GM18498 (cell line): Measurements from ENCODE around the gene LUZP2.

Experiments used
- ATAC-seq: cut with Tn5 transposase; IDR thresholded peaks from one replicate; pipeline ENCODE4 v1.9.1; 2021; ENCODE audit warnings: mild to moderate bottlenecking, moderate library complexity; ENCODE audit not compliant: unreplicated experiment

Gene LUZP2

DNA sequence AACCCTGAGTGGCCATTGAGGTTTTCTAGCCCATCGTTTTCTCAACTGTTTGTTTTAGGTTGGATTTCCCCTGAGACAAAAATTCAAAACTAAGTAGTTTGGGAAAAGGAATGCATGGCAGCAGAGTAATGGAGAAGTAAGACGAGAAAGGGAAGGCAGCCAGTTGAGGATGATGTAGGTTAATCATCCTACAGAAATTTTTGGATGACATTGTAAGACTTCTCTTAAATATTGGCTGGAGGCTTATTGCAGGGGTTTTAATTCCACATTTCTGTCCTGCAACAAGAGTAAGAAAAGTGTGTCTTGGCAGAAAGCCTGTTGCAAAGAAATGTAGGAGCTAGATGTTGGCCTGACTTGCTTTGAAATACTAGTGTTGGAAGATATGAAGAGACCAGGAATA lies 308.8 kb downstream of the LUZP2 start:
- ATAC-seq, result no peak

DNA sequence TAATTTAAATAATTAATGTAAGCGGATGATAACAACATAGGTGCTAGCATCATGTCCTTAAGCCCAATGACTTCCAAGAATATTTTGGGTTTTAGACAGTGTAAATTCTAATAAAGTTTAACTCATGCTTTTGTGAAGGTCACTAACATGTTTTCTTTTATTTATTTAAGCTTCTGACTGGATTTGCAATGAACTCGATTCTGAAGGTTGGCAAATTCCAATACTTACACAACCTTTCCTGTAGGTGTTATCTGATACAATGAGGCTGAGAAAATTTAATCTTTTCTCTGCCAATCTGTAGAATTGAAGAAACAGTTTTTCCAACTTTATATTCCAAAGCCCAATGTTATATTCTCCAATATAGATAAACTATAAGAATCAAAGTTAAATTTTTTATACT lies 311.3 kb downstream of the LUZP2 start:
- ATAC-seq, result no peak

DNA sequence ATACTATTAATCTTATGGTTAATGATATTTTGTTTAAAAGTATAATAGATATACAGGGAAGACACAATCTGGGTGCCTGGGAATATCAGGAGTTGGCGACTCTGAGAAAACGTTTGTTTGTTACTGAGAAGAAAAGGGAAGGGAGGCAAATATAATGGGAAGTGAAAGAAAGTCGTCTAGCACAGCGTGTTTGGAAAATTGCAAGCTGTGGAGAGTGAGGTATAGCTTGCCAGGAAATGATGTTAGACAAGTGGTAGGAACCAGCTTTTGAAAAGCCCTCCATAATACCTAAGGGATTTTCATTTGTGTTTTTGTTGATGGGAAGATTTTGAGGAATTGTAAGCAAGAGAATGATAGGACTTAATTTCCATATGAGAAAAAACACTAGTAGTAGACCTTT lies 322.2 kb downstream of the LUZP2 start:
- no peak for ATAC-seq

DNA sequence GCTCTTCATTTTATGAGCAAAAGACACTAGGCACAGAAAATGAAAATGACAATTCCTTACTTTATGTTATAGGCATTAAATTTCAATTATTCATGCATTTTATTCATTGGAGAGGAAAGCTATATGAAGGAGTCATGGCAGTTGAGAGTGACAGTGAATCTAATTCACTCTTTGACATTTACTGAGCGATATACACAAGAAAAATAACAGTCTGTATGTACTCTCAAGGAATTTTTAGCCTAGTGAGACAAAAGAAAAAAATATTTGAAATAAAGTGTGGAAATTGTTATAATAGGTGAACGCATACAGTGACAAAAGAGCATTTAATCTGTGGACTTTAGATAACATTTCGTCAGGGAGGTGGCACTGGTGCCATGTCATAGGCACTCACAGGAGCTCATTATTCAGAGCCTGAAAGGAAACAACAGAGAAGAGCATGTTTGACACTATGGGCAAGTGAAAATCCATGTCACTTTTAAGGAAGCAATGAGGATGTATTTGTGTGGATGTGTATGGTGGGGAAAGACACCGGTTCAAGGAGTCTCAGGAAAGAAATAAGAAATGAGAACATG lies 323.1 kb downstream of the LUZP2 start:
- no peak for ATAC-seq

DNA sequence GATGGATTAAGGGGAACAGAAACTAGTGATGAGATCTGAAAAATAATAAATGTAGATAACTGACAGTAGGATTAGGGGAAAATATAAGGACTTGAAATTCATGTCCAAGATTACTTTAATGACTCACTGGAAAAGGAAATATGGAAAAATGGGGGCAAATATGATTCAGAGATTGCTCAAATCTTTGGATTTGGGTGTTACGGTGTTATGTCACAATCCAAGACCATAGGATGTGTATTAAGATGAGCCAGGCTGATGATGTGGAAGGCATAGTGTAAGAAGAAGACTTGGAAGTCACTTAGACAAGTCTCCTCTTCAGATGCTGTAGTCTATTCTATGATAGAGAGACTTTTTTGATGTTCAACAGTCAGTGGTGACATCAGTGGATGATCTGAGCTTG lies 323.7 kb downstream of the LUZP2 start:
- ATAC-seq, result no peak

DNA sequence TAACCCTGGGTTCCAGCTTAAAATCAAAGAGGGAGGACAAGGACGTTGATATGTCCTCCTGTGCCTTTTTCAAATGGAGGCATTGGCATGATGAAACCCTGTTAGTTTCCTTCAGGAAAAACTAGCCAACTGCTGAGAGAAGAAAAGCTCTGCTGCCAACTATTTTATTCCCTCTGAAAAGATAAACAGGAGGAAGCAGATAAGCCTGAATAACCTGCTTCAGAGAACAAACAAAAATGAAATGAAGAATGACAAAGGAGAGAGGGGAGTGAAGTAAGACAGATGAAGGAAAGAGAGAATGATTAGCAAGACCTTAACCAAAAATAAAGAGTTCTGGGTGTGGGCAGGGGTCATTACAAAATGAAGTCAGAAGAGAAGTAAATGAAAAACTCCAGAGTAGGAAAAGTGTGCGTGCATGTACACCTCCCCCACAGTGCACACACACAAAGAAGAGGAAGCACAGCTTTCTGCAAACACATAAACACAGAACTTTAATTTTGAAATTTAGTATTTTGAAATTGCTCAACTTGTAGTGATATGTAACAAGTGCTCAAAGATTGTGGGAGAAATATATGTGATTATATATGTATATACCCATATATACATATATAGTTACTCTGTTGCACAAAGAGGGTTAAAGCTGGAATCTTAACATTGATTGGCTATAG lies 332.2 kb downstream of the LUZP2 start:
- no peak for ATAC-seq

DNA sequence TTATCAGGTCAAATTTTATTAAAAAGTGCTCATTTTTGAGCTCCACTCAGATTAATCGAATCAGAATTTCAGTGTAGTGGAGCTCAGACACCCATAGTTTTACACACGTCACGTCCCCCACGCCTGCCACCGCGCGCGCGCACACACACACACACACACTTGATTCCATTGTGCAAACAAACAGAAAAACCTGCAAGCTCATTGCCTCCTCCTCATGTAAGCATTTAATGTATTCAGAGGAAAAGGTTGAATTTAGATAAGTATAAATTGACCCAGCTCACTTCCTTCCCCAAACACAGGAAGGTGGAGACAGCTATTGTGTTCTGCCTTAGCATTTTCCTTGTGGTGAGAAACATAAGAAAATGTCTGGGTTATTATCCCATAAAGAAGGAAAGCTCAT lies 336.7 kb downstream of the LUZP2 start:
- no peak for ATAC-seq

DNA sequence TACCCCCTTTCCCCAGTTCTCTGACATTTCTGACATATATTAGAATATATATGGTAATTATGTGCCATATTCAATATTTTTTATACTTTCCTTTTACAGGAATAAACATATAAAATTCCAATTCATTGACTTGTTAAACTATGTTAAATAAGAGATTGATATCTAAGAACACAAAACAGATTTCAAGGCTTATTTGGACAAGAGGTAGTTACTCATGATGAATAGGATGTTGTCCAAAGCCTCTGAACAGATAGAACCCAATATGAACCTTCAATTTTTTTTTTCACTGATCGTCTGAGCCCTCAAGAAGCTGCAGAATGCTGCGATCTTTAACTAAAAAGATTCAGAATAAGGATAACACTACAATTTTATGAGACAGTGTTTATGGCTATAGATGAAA lies 340.3 kb downstream of the LUZP2 start:
- ATAC-seq, result no peak

DNA sequence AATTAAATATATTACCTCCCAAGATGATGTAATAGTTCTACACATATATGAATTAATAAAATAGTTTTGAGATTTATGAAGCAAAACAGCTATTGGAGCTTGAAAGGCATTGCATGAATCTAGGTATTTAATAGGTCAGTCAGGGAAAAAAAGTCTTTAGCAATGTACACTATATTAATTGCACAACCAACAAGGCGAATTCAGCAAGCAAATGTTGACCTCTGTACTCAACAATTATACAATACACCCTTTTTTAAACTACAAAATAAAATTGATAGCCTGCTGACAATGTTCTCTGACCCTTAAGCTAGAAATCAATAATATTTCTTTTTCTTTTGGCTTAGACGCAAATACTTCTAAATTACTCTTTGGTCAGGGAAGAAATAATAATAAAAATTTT lies 345.5 kb downstream of the LUZP2 start:
- no peak for ATAC-seq

DNA sequence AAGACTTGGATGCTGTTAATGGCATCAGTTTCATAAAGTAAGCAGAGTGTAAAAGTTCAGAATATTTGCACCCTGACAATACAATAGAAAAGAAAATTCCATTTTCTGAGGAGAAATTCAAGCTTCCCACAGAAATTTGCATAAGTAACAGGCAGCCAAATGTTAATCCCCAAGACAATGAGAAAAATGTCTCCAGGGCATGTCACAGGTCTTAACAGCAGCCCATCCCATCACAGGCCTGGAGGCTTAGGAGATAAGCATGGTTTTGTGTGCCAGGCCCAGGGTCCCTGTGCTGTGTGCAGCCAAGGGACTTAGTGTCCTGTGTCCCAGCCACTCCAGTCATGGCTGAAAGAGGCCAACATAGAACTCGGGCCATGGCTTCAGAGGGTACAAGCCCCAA lies 347.6 kb downstream of the LUZP2 start:
- no peak for ATAC-seq

DNA sequence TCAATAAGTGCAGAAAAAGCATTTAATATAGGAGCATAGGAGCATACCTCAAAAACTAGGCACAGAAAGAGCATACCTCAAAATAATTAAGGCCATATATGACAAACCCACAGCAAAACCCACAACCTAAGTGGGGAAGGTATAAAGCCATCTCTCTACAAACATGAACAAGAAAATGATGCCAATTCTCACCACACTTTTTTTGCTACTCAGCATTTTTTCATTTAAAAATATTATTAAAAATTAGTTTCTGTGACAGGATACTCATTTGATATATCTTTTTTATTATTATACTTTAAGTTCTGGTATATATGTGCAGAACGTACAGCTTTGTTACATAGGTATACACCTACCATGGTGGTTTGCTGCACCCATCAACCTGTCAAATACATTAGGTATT lies 352.0 kb downstream of the LUZP2 start:
- no peak for ATAC-seq

DNA sequence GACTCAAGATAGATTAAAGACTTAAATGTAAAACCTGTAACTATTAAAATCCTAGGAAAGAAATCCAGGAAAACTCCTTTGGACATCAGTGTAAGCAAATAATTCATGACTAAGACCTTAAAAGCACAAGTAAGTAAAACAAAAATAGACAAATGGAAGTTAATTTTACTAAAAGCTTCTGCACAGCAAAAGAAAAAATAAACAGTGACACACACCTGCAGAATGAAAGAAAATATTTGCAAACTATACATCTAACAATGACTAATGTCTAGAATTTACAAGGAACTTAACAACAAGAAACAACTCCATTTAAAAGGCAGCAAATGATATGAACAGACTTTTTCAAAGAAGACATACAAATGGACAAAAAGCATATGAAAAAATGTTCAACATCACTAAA lies 359.1 kb downstream of the LUZP2 start:
- ATAC-seq, result no peak

DNA sequence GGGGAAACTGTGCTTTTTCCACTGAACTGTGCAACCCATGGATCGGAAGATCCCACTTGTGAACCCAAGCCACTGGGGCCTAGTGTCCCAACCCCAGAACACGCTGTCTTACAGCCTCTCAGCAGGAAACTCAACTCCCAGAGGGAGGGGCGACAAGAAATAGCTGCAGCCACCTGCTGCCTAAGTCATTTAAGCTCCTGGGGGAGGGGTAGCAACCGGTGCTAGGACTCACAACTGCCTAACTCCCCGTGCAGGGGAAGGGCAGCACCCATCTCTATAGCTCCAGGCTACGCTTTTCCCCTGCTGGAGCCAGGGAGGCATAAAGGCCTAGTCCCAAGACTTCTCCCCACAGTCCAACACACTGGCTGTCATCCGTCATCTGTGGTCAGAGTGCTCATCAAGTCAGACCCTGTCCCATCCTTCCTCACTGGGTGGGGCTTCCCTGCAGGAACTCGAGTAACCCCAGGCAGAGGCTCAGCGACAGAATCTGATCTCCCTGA lies 363.0 kb downstream of the LUZP2 start:
- ATAC-seq, result no peak

DNA sequence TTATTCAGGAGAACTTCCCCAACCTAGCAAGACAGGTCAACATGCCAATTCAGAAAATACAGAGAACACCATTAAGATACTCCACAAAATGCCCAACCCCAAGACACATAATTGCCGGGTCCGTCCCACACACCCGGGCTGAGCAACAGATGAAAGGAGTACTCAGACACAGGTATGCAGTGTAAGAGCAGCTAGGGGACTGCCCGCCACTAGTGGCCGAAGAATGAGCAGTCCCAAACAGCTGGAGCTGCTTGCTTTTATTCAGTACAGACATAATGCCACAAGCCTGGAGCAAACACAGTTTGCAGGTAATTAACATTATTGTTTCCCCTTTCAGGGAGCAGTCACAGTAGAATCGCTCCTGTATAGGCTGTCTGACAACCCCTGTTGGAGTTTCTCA lies 364.6 kb downstream of the LUZP2 start:
- no peak for ATAC-seq

DNA sequence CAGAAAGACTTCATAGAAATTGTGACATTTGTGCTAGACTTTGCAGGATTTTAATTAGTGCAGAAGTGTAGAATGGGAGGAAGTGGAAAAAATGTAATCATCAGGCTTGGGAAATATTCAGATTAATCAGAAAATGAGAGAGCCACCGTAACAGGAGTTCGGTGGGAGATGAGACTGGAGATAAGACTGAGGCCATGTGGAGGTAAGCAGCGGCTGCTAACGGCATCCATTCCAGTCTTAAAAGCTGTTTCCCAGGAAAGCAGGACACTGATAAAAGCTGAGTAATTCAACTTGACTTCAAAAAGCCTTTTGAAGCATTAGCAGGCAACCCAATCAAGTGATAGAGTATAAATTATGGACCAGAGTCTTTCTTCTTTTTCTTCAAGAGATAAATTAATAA lies 369.9 kb downstream of the LUZP2 start:
- ATAC-seq, result no peak

DNA sequence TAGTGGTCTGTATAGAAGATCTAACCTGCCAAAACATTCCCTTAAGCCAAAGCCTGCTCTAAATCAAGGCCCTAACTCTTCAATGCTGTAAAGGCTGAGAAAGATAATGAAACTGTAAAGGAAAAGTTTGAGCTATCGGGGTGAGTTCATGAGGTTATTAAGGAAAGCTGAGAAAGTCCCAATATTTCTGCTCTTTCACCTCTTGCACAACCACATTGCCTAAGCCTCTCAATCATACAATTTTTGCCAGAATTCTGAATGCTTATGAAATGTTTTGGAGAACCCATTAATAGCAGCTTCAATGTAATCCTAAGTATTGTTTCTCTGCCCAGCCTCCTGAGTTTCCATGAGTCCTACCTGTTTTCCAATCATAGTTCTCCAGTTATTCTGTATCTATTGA lies 373.2 kb downstream of the LUZP2 start:
- ATAC-seq, result no peak

DNA sequence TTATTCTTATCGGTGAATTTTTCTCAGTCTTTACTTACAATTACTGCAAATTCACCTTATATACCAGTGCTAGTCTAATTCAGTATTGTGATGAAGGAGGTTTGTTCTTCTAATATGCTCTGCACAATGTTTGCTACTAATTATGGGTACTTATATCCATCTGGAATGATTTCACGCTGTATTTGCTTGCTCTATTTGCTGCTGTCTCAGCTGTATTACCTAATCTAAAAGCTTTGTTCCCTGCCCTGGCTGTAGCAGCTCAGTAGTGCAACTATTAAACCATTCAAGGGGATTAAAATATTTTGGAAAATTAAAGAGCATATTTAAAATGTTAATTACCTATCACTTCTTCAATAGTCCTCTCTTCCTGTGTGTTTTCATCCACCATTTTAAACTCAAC lies 375.3 kb downstream of the LUZP2 start:
- ATAC-seq, result no peak

DNA sequence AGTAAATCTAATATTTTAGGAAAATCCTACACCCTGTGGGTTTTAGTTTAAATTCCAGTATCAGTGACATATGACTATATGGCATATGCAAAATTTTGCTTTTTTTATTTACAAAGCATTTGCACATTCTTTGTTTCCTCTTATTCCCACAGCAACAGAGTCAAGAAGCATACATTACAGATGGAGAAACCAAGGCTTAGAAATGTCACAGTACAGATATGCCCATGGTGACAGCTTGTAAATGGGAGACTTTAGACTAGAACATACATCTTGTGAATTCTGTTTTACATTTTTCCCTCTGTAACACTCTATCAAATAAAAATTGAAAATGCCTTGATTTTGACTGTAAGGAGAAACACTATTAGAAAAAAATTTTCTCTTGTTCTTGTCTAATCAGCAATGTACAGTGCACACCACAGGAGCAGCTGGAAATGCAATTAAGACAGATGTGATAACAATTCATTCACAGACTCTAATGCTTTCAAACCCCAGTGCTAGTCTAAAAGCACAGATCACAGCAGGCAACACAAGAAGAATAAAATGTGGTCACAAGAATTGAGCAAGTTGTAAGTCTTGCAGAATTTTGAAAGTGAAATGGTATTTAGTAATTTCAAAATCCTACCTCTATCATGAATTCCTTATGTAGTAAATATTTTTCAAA lies 375.9 kb downstream of the LUZP2 start:
- ATAC-seq, result no peak

DNA sequence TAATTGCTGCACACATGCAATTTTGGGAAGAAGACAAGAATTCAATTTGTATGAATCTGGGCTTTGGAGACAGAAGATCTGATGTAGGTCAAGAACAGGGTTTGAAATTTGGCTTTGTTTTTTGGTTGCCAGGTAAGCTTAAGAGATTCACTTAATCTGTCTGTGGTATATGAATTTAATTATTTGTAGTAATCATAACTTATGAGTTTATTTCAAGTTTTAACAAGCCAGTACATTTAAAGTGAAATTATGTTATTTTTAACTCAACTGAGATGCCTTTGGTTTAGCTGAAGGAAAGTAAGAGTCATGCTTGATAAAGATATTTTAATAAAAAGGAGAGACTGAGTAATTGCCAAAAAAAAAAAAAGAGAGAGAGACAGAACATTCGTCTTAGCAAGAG lies 384.1 kb downstream of the LUZP2 start:
- no peak for ATAC-seq

DNA sequence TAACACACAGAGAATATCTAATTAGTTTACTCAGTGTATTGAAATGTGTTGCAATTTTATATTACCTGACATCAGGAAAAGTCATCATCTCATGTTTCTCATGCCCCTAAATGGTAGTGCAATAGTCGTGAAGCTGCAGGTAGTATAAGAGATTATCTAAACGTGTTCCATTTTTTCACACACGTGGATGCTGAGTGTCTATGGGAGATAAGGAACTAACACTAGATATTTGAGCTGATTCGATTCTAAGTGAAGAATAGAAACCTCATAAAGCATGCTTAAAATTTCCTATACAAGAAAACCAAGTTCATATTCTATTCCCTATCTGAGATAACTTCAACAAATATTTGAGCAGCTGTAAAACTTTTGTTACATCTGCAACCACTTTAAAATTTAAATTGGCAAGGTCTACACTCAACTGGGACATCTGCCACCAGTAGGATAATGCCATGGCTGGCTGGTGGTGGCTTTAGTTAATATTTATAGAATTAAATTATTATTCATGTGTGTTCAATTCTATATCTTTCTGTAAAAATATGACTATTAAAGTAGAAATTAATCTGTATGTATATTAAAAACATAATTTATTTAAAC lies 388.8 kb downstream of the LUZP2 start:
- ATAC-seq, result no peak

DNA sequence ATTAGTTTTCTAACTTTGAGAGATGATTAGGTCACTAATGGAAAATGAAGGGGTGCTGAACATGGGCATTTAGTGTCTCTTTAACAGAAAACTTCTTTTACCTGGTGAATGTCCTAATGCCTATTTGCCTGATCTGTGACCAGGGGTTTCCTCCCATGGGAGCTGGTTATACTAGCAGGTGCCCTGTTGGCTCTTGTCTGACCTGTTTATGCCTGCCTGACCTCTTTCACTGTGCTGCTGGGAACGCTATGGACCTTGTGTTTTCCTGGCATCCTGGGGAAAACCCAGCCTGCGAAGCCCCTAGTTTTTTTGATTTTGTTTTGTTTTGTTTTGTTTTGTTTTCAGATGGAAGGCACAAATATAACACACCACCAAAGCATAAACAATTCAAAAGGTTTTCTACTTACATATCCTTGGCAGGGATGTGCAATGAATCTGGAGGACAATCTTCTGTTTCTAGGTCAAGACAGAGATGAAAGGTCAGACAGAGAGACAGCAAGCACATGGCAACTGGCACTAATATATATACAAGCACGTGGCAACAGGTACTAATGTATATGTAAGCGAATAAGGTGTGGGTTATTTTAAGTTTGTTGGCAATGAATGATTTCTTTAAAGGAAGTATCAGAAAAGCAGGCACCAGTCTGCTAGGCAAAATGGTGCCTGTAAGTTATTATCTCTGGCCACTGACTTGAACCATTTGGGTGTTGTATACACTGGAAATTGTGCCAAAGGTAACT lies 390.2 kb downstream of the LUZP2 start:
- no peak for ATAC-seq
